Measurements from ENCODE around the gene C17orf107.

C17orf107 gene

GRCh38 chr17:4951486-4951885 lies 52.1 kb downstream of the C17orf107 start:
- TF ChIP-seq CTCF (IDR thresholded peaks at IDR 0.05; ENCODE audit: low read depth, low read length) = no peak
- H3K4me3 ChIP-seq (ENCODE audit: low read depth, low read length) = no peak overlapping the region

Data from WI38 (cell line).